ENCODE data around the gene STRADA.

DNA sequence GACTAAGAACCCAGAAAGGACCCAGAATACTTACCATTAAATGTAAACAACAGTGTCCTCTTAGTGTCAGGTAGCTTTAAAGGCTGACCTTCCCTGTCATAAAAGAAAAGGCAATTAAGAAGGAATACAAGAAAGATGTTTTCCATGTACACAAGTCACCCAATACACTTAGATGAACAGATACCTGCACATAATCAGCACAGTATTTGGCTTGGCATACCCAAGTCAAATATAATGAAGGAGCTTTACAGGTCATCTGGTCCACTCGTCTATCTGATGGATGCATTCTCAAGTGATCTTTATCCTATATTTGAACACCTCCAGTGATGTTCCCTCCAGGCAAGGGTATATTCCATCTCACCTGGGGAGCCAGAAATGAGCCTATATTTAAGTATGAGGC lies 11.1 kb upstream of the STRADA start:
- TF ChIP-seq, protein P1, sequence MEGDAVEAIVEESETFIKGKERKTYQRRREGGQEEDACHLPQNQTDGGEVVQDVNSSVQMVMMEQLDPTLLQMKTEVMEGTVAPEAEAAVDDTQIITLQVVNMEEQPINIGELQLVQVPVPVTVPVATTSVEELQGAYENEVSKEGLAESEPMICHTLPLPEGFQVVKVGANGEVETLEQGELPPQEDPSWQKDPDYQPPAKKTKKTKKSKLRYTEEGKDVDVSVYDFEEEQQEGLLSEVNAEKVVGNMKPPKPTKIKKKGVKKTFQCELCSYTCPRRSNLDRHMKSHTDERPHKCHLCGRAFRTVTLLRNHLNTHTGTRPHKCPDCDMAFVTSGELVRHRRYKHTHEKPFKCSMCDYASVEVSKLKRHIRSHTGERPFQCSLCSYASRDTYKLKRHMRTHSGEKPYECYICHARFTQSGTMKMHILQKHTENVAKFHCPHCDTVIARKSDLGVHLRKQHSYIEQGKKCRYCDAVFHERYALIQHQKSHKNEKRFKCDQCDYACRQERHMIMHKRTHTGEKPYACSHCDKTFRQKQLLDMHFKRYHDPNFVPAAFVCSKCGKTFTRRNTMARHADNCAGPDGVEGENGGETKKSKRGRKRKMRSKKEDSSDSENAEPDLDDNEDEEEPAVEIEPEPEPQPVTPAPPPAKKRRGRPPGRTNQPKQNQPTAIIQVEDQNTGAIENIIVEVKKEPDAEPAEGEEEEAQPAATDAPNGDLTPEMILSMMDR (IDR thresholded peaks at IDR 0.05; ENCODE audit: poor library complexity): no peak
- no peak for TF ChIP-seq EZH2 (IDR thresholded peaks at IDR 0.05; ENCODE audit: borderline replicate concordance)
